ENCODE results near the gene ZBED4. TPM values are rescaled to one million over a fixed set of nuclear protein-coding genes. Genes with fewer than 3 reads are reported as not detected.
A peak's percentile ranks its signal among the peaks of the same experiment; 100 is the strongest.

The ZBED4 gene, protein sequence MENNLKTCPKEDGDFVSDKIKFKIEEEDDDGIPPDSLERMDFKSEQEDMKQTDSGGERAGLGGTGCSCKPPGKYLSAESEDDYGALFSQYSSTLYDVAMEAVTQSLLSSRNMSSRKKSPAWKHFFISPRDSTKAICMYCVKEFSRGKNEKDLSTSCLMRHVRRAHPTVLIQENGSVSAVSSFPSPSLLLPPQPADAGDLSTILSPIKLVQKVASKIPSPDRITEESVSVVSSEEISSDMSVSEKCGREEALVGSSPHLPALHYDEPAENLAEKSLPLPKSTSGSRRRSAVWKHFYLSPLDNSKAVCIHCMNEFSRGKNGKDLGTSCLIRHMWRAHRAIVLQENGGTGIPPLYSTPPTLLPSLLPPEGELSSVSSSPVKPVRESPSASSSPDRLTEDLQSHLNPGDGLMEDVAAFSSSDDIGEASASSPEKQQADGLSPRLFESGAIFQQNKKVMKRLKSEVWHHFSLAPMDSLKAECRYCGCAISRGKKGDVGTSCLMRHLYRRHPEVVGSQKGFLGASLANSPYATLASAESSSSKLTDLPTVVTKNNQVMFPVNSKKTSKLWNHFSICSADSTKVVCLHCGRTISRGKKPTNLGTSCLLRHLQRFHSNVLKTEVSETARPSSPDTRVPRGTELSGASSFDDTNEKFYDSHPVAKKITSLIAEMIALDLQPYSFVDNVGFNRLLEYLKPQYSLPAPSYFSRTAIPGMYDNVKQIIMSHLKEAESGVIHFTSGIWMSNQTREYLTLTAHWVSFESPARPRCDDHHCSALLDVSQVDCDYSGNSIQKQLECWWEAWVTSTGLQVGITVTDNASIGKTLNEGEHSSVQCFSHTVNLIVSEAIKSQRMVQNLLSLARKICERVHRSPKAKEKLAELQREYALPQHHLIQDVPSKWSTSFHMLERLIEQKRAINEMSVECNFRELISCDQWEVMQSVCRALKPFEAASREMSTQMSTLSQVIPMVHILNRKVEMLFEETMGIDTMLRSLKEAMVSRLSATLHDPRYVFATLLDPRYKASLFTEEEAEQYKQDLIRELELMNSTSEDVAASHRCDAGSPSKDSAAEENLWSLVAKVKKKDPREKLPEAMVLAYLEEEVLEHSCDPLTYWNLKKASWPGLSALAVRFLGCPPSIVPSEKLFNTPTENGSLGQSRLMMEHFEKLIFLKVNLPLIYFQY
- total RNA-seq (2012; rRNA removed), result 10.6 and 10.7 TPM in 2 replicates

- H3K4me1 ChIP-seq (ENCODE audit: control insufficient read depth, insufficient read depth, low read length), result peaks cover 27% of the 10 kb centered on the region
- peaks cover 5% of the 10 kb centered on the region for H3K36me3 ChIP-seq (ENCODE audit: insufficient read depth, low read length)
- peak within 1 kb of the TSS; percentile 95 for H3K9ac ChIP-seq (ENCODE audit: low read depth, low read length)
- peaks cover 30% of the 10 kb centered on the region for H3K27me3 ChIP-seq (ENCODE audit: control insufficient read depth, insufficient read depth, low read length)
- H3K4me3 ChIP-seq (ENCODE audit: low read length), result peak within 1 kb of the TSS; percentile 98
- H3K4me2 ChIP-seq (ENCODE audit: low read length), result peak within 1 kb of the TSS; percentile 99
- no peaks in the 10 kb centered on the region for H3K9me3 ChIP-seq (replicated peaks; ENCODE audit: low read length)
Observed at GRCh38 chr22:49852898-49853894, at the start of gene ZBED4. ZBED4 (plus strand) TSS chr22:49853844; CDS start chr22:49883663, 29,819 bp downstream.

DNA sequence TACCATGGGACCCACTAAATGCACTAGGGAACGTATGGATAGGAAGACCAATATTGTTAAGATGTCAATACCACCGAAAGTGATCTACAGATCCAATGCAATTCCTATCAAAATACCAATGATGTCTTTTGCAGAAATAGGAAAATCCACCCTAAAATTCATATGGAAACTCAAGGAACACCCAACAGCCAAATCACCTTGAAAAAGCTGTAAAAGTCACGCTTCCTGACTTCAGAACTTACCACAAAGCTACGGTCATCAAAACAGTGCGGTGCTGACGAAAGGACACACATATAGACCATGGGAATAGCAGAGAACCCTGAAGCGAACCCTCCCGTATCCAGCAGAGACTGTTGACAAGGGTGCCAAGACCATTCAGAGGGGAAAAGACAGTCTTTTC, 46.5 kb upstream of the ZBED4 start:
- Histone ChIP-seq H3K4me2 (ENCODE audit: low read length) (no peak overlapping the region), H3K4me1 (ENCODE audit: control insufficient read depth, insufficient read depth, low read length) (peaks cover 10% of the 10 kb centered on the region), H3K9ac (ENCODE audit: low read depth, low read length) (no peak overlapping the region), H3K4me3 (ENCODE audit: low read length) (no peak overlapping the region), H3K27me3 (ENCODE audit: control insufficient read depth, insufficient read depth, low read length) (no peaks in the 10 kb centered on the region), H3K36me3 (ENCODE audit: insufficient read depth, low read length) (peaks cover 44% of the 10 kb centered on the region), H3K9me3 (replicated peaks; ENCODE audit: low read length) (no peaks in the 10 kb centered on the region)

GRCh38 chr22:49807780-49808708, 45.6 kb upstream of the ZBED4 start:
- no peaks in the 10 kb centered on the region for H3K9me3 ChIP-seq (replicated peaks; ENCODE audit: low read length)
- H3K9ac ChIP-seq (ENCODE audit: low read depth, low read length), result no peak overlapping the region
- no peak overlapping the region for H3K4me3 ChIP-seq (ENCODE audit: low read length)
- H3K4me2 ChIP-seq (ENCODE audit: low read length), result no peak overlapping the region
- no peaks in the 10 kb centered on the region for H3K27me3 ChIP-seq (ENCODE audit: control insufficient read depth, insufficient read depth, low read length)
- H3K36me3 ChIP-seq (ENCODE audit: insufficient read depth, low read length), result peaks cover 38% of the 10 kb centered on the region
- H3K4me1 ChIP-seq (ENCODE audit: control insufficient read depth, insufficient read depth, low read length), result peaks cover 14% of the 10 kb centered on the region

DNA sequence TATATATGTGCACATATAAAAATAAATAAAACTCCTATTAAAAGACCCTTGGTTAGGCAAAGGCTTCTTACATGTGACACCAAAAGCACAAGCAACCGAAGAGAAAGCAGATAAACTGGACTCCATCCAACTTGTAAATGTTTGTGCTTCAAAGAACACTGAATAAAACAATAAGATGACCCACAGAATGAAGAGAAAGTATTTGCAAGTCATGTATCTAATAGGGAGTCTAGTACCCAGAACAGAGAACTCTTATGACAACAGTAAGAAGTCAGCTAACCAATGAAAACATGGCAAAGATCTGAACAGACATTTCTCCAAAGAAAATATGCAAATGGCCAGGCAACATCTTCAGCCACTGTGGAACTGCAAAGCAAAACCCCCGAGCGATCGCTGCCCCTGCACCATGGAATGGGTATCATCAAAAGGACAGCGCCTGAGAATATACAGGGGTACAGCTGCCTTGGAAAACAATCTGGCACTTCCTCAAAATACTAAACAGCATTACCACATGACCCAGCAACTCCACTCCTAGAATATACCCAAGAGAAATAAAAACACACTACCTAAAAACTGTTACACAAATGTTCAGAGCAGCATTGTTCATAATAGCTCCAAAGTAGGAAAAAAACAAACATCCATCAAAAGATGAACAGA, 43.2 kb upstream of the ZBED4 start:
- peaks cover 15% of the 10 kb centered on the region for H3K4me1 ChIP-seq (ENCODE audit: control insufficient read depth, insufficient read depth, low read length)
- H3K9ac ChIP-seq (ENCODE audit: low read depth, low read length), result no peak overlapping the region
- H3K4me3 ChIP-seq (ENCODE audit: low read length), result no peak overlapping the region
- H3K27me3 ChIP-seq (ENCODE audit: control insufficient read depth, insufficient read depth, low read length), result no peaks in the 10 kb centered on the region
- peaks cover 36% of the 10 kb centered on the region for H3K36me3 ChIP-seq (ENCODE audit: insufficient read depth, low read length)
- H3K9me3 ChIP-seq (replicated peaks; ENCODE audit: low read length), result no peaks in the 10 kb centered on the region
- H3K4me2 ChIP-seq (ENCODE audit: low read length), result no peak overlapping the region

GRCh38 chr22:49811020-49811791, 42.4 kb upstream of the ZBED4 start:
- H3K9ac ChIP-seq (ENCODE audit: low read depth, low read length), result no peak overlapping the region
- H3K27me3 ChIP-seq (ENCODE audit: control insufficient read depth, insufficient read depth, low read length), result no peaks in the 10 kb centered on the region
- H3K9me3 ChIP-seq (replicated peaks; ENCODE audit: low read length), result no peaks in the 10 kb centered on the region
- H3K36me3 ChIP-seq (ENCODE audit: insufficient read depth, low read length), result peaks cover 38% of the 10 kb centered on the region
- no peak overlapping the region for H3K4me2 ChIP-seq (ENCODE audit: low read length)
- H3K4me1 ChIP-seq (ENCODE audit: control insufficient read depth, insufficient read depth, low read length), result peaks cover 20% of the 10 kb centered on the region
- H3K4me3 ChIP-seq (ENCODE audit: low read length), result no peak overlapping the region

DNA sequence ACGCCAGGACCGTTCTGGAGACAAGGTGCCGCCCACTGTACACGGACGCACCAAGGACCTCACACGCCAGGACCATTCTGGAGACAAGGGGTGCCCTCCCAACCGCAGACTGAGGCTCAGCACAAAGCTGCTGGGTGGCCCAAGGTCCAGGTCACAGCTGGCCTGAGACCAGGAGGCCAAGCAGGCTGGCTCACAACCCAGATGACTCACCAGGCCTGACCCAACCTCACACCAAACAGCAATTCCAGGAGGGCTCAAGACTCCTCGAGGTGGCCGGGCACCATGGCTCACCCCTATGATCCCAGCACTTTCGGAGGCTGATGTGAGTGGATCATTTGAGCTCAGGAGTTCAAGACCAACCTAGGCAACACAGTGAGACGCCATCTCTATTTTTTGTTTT, 40.8 kb upstream of the ZBED4 start:
- H3K27me3 ChIP-seq (ENCODE audit: control insufficient read depth, insufficient read depth, low read length), result no peaks in the 10 kb centered on the region
- H3K36me3 ChIP-seq (ENCODE audit: insufficient read depth, low read length), result peaks cover 49% of the 10 kb centered on the region
- H3K4me3 ChIP-seq (ENCODE audit: low read length), result no peak overlapping the region
- H3K9me3 ChIP-seq (replicated peaks; ENCODE audit: low read length), result no peaks in the 10 kb centered on the region
- H3K4me2 ChIP-seq (ENCODE audit: low read length), result no peak overlapping the region
- H3K9ac ChIP-seq (ENCODE audit: low read depth, low read length), result no peak overlapping the region
- H3K4me1 ChIP-seq (ENCODE audit: control insufficient read depth, insufficient read depth, low read length), result peaks cover 20% of the 10 kb centered on the region

GRCh38 chr22:49814164-49814686, 39.4 kb upstream of the ZBED4 start:
- Histone ChIP-seq H3K36me3 (ENCODE audit: insufficient read depth, low read length) (peaks cover 60% of the 10 kb centered on the region), H3K4me3 (ENCODE audit: low read length) (no peak overlapping the region), H3K9me3 (replicated peaks; ENCODE audit: low read length) (no peaks in the 10 kb centered on the region), H3K4me2 (ENCODE audit: low read length) (no peak overlapping the region), H3K4me1 (ENCODE audit: control insufficient read depth, insufficient read depth, low read length) (peaks cover 20% of the 10 kb centered on the region), H3K27me3 (ENCODE audit: control insufficient read depth, insufficient read depth, low read length) (no peaks in the 10 kb centered on the region), H3K9ac (ENCODE audit: low read depth, low read length) (no peak overlapping the region)

DNA sequence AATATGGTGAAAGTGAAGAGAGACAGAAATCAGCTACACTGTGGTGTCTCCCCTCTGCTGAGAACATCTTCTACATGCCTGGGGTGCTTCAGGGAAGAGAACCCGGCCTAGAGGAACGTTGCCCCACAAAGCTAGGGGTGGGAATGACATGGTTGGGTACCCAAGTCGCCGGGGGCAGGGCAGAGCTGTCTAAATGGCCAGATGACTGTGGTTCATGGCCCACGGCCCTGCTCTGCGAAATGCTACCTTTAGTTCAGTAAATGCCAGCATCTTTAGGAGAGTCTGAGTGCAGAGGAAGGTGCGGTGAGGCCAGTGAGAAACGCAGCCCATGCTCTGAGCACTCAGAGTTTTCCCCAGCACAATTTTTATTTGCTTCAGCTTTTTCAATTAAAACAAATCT, 38.8 kb upstream of the ZBED4 start:
- Histone ChIP-seq H3K4me1 (ENCODE audit: control insufficient read depth, insufficient read depth, low read length) (peaks cover 20% of the 10 kb centered on the region), H3K9me3 (replicated peaks; ENCODE audit: low read length) (no peaks in the 10 kb centered on the region)

GRCh38 chr22:49815641-49816091, 38.0 kb upstream of the ZBED4 start:
- Histone ChIP-seq H3K9me3 (replicated peaks; ENCODE audit: low read length) (no peaks in the 10 kb centered on the region), H3K4me2 (ENCODE audit: low read length) (no peak overlapping the region), H3K4me3 (ENCODE audit: low read length) (no peak overlapping the region), H3K27me3 (ENCODE audit: control insufficient read depth, insufficient read depth, low read length) (no peaks in the 10 kb centered on the region), H3K36me3 (ENCODE audit: insufficient read depth, low read length) (peaks cover 60% of the 10 kb centered on the region), H3K4me1 (ENCODE audit: control insufficient read depth, insufficient read depth, low read length) (peaks cover 12% of the 10 kb centered on the region), H3K9ac (ENCODE audit: low read depth, low read length) (no peak overlapping the region)

More for the DNA sequence above, 38.8 kb upstream of the ZBED4 start:
- H3K27me3 ChIP-seq (ENCODE audit: control insufficient read depth, insufficient read depth, low read length), result no peaks in the 10 kb centered on the region
- H3K9ac ChIP-seq (ENCODE audit: low read depth, low read length), result no peak overlapping the region
- peaks cover 61% of the 10 kb centered on the region for H3K36me3 ChIP-seq (ENCODE audit: insufficient read depth, low read length)
- H3K4me2 ChIP-seq (ENCODE audit: low read length), result no peak overlapping the region
- no peak overlapping the region for H3K4me3 ChIP-seq (ENCODE audit: low read length)
